ENCODE results near the gene TPI1. TPM values are rescaled to one million over a fixed set of nuclear protein-coding genes. Genes with fewer than 3 reads are reported as not detected.
"Not testable (repeated sequence)": the region's sequence is repeated elsewhere in the genome, so short reads cannot be mapped to it uniquely, and the experiment has no call there.

Gene TPI1
- total RNA-seq, 1 donor from 2014 or later, result 625 TPM

DNA sequence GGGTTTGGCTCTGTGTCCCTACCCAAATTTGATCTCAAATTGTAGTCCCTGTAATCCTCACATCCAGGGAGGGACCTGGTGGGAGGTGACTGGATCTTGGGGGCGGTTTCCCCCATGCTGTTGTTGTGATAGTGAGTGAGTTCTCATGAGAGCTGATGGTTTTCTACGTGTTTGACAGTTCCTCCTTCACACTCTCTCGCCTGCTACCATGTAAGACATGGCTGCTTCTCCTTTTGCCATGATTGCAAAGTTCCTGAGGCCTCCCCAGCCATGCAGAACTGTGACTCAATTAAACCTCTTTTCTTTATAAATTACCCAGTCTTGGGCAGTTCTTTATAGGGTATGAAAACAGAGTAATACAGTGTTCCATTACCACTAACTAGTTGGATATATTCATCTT is 27.0 kb downstream of the TPI1 start:
- no peak for DNase-seq

DNA sequence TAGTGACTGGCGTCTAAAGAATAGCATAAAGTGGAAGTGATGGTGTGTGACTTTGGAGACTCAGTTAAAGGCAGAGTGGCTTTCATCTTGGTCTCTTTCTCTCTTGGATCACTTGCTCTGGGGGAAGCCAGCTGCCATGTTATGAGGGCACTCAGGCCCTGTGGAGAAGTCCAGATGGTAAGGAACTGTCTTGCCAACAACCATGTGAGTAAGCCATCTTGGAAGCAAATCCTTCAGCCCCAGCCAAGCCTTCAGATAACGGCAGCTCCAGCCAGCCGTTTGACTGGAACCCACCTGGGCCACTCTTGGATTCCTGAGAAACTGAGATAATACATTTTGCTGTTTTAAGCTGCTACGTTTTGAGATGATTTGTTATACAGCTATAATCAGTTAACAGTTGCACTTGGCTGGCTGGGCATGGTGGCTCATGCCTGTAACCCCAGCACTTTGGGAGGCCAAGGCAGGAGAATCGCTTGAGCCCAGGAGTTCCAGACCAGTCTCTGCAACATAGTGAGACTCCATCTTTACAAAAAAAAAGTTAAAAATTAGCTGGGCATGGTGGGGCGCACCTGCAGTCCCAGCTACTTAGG is 29.6 kb downstream of the TPI1 start:
- no peak for DNase-seq

DNA sequence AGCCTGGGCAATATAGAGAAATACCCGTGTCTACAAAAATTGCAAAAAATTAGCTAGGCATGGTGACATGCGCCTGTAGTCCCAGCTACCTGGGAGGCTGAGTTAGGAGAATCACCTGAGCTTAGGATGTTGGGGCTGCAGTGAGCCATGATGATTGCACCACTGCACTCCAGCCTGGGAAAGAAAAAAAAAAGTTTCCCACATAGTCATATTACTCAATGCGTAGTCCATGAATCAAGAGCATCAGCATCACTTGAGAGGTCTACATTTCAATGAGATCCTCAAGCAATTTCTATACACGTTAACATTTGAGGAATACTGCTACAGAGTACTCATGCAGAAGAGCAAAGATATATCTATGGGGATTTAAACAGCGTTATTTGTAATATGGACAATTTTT is 32.1 kb downstream of the TPI1 start:
- no peak for DNase-seq

DNA sequence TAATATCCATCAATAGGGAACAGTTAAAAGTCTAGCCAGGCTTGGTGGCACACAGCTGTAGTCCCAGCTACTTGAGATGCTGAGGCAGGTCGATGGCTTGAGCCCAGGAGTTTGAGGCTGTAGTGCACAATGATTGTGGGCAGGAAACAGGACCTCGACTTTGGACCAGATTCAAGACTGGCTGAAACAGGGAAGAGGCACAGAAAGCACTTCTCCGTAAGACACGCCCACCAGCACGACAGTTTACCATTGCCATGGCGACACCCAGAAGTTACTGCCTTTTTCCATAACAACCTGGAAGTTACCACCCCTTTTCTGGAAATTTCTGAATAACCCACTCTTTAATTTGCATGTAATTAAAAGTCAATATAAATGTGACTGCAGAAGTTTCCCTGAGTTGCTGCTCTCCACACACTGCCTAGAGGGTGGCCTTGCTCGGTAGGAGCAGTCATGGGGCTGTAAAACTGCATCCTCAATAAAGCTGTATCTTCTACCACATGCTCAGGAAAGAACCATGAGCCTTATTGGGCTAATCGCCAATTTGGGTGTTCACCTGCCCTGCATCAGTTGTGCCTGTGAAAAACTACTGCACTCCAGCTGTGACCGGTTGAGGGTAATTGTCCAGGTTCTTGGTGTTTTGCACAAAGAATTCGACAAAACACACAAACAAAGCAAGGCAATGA is 32.6 kb downstream of the TPI1 start:
- peak; percentile 88 for DNase-seq

DNA sequence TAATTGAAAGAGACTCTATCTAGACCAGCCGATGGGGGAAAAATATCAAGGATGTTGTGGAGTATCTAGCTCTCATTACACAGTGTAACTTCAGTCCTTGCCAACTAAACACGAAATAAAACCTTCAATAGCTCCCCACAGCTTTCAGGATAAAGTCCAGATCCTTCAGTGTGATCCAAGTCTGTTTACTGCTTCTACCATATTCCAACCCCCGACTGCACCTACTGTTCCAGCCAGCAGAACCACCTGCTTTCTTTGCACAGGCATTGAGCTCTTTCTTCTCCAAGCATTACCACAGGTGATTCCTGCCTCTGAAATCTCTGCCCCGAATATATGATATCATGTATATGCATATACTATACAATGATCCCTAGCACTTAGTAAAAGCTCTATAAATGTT is 35.1 kb downstream of the TPI1 start:
- DNase-seq, result no peak

DNA sequence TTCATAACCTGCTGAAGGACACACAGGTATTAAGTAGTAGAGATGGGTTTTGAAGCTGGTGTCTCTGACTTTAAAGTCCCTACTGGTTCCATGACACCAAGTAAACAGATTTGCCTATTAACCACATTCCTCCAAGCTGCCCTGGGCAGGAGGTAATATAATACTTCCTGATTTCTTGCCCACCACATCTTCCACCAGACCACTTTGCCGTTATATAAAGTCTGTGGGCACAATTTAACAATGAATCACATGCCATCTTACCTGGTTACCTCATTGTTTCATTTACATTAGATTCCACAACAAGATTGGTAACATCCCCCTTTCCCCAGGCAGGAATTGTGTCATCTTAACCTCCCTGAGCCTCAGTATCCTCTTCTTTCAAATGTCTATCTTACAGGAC is 36.4 kb downstream of the TPI1 start:
- DNase-seq, result no peak

DNA sequence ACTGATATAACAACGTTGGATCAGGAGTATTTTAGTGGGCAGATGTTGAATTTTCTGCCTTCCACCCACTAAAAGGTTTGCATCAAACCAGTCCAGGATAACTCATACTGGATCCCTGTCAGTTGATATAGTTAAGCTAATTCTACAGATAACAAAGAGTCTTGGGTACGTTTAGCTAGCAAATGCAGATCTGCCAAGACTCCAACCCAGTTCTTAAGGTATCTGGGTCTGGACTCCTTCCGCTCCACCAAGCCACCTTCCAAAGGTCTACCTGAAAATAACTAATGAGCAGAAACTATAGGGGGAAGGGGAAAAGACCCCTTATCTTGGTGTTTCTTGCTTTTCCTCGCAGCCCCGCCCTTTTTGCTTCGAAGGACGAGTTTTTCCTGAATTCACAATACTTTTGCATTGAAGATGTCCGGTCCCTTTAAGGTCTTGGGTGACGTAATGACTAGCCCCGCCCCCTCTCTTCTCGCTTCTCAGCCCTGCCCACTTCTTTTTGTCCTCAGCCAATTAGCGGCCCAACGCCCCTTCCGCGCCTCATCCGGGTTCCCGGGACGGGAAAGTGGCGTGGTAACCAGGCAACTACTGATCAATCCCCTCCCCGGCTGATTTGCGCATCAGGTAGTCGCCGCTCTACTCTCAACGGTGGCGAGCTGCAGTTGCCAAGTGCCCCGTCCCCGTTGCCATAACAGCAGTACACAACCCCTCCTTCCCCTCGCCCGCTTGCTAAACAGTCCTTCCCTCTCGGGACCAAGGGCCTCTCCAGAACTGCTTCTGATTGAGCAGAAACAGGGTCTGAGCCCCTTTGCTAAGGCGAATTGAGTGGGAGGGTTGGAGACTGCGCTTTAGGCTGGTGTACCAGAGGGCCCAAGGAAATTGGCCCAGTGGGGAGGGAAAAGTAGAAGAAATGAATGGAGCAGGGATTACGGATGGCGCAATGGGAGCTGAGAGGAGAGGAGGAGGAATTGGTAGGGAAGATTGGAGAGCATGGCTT is 37.2 kb downstream of the TPI1 start, which contains the start of gene LRRC23:
TSS of gene LRRC23 (plus strand) at position 543 of the 997 bp plus-strand sequence. CDS start 812 bp downstream, outside the sequence.
- DNase-seq, result peak; percentile 97

DNA sequence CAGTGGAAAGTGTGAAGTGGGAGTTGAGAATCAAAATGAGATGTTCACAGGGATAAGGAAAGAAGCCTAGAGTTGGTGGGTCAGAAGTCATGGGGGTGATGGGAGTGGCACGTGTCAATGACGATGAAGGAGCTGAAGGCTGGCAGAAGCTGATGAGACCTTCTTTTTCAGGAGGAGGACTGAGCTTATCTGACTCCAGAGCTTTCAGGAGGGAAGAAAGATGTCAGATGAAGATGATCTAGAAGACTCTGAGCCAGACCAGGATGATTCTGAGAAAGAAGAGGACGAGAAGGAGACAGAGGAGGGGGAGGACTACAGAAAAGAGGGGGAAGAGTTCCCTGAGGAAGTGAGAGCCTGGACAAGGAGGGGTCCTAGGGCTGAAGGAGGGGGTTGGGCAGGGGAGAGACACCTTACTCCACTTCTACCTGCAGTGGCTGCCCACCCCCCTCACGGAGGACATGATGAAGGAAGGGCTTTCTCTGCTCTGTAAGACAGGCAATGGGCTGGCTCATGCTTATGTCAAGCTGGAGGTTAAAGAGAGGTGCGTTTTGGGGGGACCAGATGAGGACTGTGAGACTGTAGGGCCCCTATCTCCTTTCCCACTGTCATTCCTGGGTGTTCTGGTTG is 38.2 kb downstream of the TPI1 start:
- DNase-seq, result no peak

DNA sequence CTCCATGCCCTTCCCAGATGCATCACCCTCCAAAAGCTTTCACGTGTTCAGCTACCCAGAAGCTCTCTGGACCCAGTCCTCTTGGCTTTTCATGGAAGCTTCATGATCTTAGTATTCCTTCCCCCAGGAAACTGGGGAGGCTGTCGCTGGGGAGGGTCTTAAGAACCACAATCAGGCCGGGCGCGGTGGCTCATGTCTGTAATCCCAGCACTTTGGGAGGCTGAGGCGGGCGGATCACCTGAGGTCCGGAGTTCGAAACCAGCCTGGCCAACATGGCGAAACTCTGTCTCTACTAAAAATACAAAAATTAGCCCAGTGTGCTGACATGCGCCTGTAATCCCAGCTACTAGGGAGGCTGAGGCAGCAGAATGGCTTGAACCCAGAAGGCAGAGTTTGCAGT is 40.8 kb downstream of the TPI1 start:
- not testable (repeated sequence) for DNase-seq

DNA sequence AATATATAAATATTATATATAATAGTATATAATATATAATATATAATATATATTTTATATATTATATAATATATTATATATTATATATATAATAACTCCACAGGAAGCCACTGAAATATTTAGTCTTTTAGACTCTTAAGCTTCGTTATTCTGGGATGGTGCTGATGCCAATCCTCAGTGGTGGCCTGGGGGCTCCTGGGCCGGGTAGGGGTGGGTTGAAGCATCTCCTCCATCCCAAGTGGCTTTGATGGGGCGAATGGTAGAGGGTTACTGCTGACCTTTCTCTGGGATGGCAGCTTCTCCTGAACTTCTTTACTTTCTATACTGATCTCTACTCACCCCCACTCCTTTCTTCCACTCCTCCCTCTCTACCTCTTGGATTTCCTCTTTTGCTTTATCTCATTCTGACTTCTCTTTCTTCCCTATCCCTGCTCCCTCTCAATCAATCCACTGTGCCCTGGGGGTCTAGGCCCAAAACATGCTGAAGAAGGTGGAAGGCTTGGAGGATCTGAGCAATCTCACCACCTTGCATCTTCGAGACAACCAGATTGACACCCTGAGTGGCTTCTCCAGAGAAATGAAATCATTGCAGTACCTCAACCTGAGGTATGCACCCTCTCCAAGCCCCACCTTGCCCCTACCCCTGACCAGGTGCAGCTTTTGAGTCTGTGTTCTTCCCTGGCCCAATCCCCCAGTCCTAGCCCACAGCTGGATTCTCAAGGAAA is 42.3 kb downstream of the TPI1 start:
- DNase-seq, result no peak

DNA sequence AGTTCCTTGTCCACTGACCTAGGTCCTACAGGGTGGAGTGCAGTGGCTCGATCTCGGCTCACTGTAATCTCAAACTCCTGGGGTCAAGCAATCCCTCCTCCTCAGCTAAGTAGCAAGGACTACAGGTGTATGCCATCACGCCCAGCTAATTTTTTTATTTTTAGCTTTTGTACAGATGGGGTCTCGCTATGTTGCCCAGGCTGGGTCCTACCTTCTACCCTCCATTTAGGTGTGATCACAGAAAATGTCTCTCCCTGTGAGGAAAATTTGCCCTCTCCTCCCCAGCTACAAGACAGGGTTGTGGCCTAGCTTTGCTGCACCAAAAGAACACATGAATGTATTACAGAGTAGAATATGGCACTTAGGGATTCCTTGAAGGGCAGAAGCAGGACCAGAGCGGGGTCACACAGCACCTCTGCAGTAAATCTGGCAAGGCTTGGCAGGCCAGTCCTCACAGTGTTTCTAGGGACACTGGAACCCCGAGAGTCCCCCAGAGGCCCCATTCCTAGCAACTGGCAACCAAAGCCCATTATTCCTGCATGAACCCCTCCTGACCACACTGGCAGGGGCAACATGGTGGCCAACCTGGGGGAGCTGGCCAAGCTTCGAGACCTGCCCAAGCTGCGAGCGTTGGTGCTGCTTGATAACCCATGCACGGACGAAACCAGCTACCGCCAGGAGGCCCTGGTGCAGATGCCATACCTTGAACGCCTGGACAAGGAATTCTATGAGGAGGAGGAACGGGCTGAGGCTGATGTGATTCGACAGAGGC is 45.0 kb downstream of the TPI1 start:
- no peak for DNase-seq

DNA sequence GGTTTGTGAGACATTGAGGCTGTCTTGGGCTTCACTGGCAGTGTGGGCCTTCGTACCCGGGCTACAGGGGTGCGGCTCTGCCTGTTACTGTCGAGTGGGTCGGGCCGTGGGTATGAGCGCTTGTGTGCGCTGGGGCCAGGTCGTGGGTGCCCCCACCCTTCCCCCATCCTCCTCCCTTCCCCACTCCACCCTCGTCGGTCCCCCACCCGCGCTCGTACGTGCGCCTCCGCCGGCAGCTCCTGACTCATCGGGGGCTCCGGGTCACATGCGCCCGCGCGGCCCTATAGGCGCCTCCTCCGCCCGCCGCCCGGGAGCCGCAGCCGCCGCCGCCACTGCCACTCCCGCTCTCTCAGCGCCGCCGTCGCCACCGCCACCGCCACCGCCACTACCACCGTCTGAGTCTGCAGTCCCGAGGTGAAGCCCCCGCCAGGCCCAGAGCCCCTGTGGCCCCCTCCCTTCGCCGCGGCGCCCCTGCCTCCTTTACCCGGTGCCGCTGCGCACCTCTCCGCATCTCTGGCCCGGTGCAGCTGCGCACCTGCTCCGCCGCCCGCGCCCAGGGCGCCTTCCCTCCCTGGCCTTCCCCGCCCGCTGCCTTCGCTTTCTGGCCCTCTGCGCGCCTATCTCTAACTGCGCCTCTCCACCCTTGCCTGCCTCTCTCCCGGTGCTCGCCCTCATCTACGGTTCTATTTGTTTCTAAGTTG is 47.1 kb downstream of the TPI1 start, which contains the start of gene ENO2:
TSS of gene ENO2 (plus strand) at position 335 of the 701 bp plus-strand sequence. CDS start 1,253 bp downstream, outside the sequence.
- peak; percentile 66 for DNase-seq

DNA sequence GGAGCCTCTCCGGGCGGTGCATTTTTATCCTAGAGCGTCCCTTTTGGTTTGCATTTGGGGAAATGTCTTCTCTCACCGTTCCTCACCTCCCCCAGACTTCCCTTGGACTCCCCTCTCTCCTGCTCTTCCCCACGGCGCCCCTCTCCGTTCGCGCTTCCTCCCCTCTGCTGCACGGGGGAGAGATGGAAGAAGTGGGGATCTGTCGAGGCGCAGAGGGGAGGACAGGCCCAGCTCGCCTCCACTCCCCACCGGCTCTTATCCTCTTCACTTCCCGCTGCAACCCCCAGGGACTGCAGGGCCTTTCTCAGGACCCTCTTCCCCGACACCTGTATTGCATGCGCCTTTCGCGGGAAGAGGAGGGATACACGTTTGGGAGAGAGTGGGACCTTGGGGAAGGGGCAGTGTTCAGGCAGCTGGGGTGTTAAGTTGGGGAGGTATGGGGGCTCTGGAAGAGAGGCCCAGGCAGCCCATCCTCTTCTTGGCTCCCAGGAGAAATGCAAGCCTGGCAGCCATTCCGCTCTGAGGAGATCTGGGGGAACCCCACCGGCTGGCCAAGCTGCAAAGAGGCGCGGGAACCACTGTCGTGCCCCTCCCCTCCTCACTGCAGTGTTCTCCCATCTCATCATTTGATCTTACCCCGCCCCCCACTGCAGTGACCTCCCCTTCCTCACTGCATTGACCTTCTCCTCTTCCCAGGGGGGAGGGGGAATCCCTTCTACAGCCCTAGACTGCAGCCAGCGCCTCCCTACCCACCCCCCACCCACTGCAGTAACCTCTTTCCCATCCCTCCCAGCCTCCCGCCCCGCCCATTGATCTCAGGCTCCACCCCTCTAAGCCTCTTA is 47.8 kb downstream of the TPI1 start:
- DNase-seq, result no peak

DNA sequence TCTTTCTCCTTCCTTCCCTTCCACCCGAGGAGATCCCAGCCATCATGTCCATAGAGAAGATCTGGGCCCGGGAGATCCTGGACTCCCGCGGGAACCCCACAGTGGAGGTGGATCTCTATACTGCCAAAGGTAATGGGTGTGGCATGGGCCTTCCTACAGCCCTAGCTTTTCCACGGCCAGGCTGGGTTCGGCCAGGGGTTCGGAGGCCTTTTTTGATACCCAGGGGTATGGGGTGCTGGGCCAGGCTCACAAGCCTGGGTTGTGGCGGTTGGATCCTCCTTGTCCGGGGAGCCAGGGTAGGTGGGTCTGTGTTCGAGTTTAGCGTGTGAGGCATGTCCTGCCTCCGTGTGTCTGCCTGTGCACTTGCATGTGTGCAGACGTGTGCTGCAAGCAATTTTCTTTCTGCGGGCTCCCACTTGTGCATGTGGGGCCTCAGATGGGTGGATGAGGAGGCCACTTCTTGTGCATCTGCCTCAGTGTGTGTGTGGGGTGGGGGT is 48.5 kb downstream of the TPI1 start:
- DNase-seq, result no peak

DNA sequence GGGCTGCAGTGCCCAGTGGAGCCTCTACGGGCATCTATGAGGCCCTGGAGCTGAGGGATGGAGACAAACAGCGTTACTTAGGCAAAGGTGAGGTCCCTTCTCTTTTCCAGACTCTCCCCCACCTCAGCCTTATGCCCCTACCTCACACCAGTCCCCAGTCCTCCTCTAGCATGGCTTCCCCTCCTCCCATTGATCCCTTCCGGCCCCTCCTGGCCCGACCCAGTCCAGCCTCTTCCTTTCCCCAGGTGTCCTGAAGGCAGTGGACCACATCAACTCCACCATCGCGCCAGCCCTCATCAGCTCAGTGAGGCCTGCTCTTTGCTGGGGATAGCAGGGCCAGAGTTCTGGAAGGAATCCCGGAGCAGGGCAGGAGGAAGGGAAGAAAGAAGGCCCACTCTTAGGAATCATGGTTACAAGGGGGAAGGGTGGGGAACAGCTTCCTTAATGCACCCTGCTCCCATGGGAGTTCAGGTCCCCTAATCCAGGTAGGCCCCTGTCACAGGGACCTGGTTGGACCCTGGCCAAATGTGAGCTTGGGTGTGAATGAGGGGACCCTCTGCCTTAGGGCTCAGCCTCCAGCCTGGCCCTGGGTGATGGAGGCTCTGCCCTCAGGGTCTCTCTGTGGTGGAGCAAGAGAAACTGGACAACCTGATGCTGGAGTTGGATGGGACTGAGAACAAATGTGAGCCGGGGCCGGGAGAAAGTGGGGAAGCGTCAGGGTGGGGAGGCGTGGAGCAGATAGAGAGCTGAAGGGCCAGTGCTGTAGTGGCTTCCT is 49.3 kb downstream of the TPI1 start:
- DNase-seq, result no peak

DNA sequence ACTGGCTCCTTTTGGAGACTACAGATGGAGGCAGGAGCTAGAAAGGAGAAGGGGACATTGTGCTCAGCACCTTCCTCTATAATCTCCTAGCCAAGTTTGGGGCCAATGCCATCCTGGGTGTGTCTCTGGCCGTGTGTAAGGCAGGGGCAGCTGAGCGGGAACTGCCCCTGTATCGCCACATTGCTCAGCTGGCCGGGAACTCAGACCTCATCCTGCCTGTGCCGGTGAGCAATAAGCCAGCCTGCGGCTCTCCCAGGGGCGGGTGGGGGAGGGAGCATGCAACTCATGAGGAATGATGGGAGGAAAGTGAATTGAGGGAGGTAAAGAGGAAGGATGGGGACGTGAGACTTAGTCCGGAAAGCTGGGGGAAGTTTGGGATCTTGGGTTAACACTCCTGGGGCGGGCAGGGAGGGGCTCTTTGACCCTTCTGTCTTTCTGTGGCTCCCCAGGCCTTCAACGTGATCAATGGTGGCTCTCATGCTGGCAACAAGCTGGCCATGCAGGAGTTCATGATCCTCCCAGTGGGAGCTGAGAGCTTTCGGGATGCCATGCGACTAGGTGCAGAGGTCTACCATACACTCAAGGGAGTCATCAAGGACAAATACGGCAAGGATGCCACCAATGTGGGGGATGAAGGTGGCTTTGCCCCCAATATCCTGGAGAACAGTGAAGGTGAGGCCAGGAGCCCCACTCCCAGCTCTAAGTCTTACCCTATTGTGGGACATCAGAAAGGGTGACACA is 50.3 kb downstream of the TPI1 start:
- no peak for DNase-seq

DNA sequence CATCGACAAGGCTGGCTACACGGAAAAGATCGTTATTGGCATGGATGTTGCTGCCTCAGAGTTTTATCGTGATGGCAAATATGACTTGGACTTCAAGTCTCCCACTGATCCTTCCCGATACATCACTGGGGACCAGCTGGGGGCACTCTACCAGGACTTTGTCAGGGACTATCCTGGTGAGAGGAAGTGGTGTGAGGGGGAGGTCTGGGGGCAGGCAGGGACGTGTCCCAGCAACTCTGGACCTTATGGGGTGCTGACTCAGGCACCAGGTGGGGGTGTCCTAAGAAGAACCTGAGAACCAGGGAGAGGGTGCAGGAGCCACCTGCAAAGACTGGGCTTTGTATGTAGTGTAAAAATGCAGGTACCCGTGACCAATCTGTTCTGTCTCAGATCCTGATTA is 52.3 kb downstream of the TPI1 start:
- no peak for DNase-seq

Data from dermis blood vessel endothelial cell (primary cell).